Keratinocyte (primary cell): ENCODE measurements around the gene CCDC66.

ENCODE experiments used
- EZH2 ChIP-seq: IDR thresholded peaks from one replicate; pipeline ENCODE4 v1.6.1; 2012; ENCODE audit warnings: inconsistent platforms, mild to moderate bottlenecking, low read length, moderate library complexity
- TF ChIP-seq, protein P1 (sequence below), 3 experiments: IDR thresholded peaks in 1 of 3; conservative IDR thresholded peaks in 1 of 3; optimal IDR thresholded peaks in 1 of 3; 2 replicates in 2 of 3; 3 replicates in 1 of 3; pipeline versions ENCODE3 to v1.5.1; 2011; ENCODE audit warnings: low read length in 3 of 3, mild to moderate bottlenecking in 3 of 3, moderate library complexity in 2 of 3, control low read depth in 1 of 3, inconsistent platforms in 1 of 3; ENCODE audit not compliant: insufficient read depth in 2 of 3; ENCODE audit errors: extremely low read depth in 1 of 3

- TF ChIP-seq, protein P1, sequence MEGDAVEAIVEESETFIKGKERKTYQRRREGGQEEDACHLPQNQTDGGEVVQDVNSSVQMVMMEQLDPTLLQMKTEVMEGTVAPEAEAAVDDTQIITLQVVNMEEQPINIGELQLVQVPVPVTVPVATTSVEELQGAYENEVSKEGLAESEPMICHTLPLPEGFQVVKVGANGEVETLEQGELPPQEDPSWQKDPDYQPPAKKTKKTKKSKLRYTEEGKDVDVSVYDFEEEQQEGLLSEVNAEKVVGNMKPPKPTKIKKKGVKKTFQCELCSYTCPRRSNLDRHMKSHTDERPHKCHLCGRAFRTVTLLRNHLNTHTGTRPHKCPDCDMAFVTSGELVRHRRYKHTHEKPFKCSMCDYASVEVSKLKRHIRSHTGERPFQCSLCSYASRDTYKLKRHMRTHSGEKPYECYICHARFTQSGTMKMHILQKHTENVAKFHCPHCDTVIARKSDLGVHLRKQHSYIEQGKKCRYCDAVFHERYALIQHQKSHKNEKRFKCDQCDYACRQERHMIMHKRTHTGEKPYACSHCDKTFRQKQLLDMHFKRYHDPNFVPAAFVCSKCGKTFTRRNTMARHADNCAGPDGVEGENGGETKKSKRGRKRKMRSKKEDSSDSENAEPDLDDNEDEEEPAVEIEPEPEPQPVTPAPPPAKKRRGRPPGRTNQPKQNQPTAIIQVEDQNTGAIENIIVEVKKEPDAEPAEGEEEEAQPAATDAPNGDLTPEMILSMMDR (optimal IDR thresholded peaks at IDR 0.05 in 1 of 3, IDR thresholded peaks at IDR 0.05 in 1 of 3, conservative IDR thresholded peaks at IDR 0.05 in 1 of 3; ENCODE audit: extremely low read depth in 1 of 3, insufficient read depth in 2 of 3, low read length in 3 of 3): no peak
- TF ChIP-seq EZH2: no peak
These were observed 826 bp downstream of the CCDC66 start for GRCh38 chr3:56557831-56558170.
